ENCODE results near the gene CCNC.

Gene CCNC

GRCh38 chr6:99611148-99611547 is 42.7 kb upstream of the CCNC start:
- no peaks in the 10 kb centered on the region for H3K4me1 ChIP-seq (ENCODE audit: insufficient read depth, low read length, poor library complexity, severe bottlenecking)
- no peak overlapping the region for H2AFZ ChIP-seq (ENCODE audit: low read length)
- H3K79me2 ChIP-seq (ENCODE audit: insufficient read depth, low read length), result no peaks in the 10 kb centered on the region
- no peak for TF ChIP-seq CTCF (conservative IDR thresholded peaks at IDR 0.05; ENCODE audit: low read length)
- no peak for TF ChIP-seq EZH2phosphoT487 (IDR thresholded peaks at IDR 0.05; ENCODE audit: borderline replicate concordance)
- no peaks in the 10 kb centered on the region for H4K20me1 ChIP-seq (ENCODE audit: insufficient read depth, low read length, poor library complexity, severe bottlenecking)
- H3K9me3 ChIP-seq (ENCODE audit: insufficient read depth, low read depth, low read length), result no peaks in the 10 kb centered on the region
- H3K4me3 ChIP-seq (ENCODE audit: low read length, poor library complexity, severe bottlenecking), result no peak overlapping the region
- no peaks in the 10 kb centered on the region for H3K9me2 ChIP-seq (replicated peaks; ENCODE audit: low read depth, low read length)
- H3K27me3 ChIP-seq (ENCODE audit: insufficient read depth, low read length, poor library complexity, severe bottlenecking), result no peaks in the 10 kb centered on the region
- H3K9ac ChIP-seq (ENCODE audit: low read depth, low read length, poor library complexity, severe bottlenecking), result no peak overlapping the region
- no peaks in the 10 kb centered on the region for H3K36me3 ChIP-seq (ENCODE audit: insufficient read depth, low read length)
- no peaks in the 10 kb centered on the region for H3F3A ChIP-seq (ENCODE audit: low read depth)
- H3K4me2 ChIP-seq (ENCODE audit: low read depth, low read length, poor library complexity, severe bottlenecking), result no peak overlapping the region

GRCh38 chr6:99609905-99610489 is 41.5 kb upstream of the CCNC start:
- Histone ChIP-seq H3F3A (ENCODE audit: low read depth) (no peaks in the 10 kb centered on the region), H3K4me2 (ENCODE audit: low read depth, low read length, poor library complexity, severe bottlenecking) (no peak overlapping the region), H3K9ac (ENCODE audit: low read depth, low read length, poor library complexity, severe bottlenecking) (no peak overlapping the region), H3K36me3 (ENCODE audit: insufficient read depth, low read length) (no peaks in the 10 kb centered on the region), H3K4me3 (ENCODE audit: low read length, poor library complexity, severe bottlenecking) (no peak overlapping the region), H3K9me2 (replicated peaks; ENCODE audit: low read depth, low read length) (no peaks in the 10 kb centered on the region), H3K9me3 (ENCODE audit: insufficient read depth, low read depth, low read length) (no peaks in the 10 kb centered on the region), H2AFZ (ENCODE audit: low read length) (0 out of 2 replicates have a peak overlapping the region, but pooled peaks have one; percentile 16), H3K79me2 (ENCODE audit: insufficient read depth, low read length) (no peaks in the 10 kb centered on the region), H4K20me1 (ENCODE audit: insufficient read depth, low read length, poor library complexity, severe bottlenecking) (no peaks in the 10 kb centered on the region), H3K27me3 (ENCODE audit: insufficient read depth, low read length, poor library complexity, severe bottlenecking) (no peaks in the 10 kb centered on the region), H3K4me1 (ENCODE audit: insufficient read depth, low read length, poor library complexity, severe bottlenecking) (no peaks in the 10 kb centered on the region)
- no peak for TF ChIP-seq EZH2phosphoT487 (IDR thresholded peaks at IDR 0.05; ENCODE audit: borderline replicate concordance)
- TF ChIP-seq CTCF (conservative IDR thresholded peaks at IDR 0.05; ENCODE audit: low read length), result no peak

- H3K4me2 ChIP-seq (ENCODE audit: low read depth, low read length, poor library complexity, severe bottlenecking), result no peak overlapping the region
- no peaks in the 10 kb centered on the region for H3K79me2 ChIP-seq (ENCODE audit: insufficient read depth, low read length)
- no peaks in the 10 kb centered on the region for H3K9me3 ChIP-seq (ENCODE audit: insufficient read depth, low read depth, low read length)
- H3K9ac ChIP-seq (ENCODE audit: low read depth, low read length, poor library complexity, severe bottlenecking), result no peak overlapping the region
- TF ChIP-seq EZH2phosphoT487 (IDR thresholded peaks at IDR 0.05; ENCODE audit: borderline replicate concordance) (no peak), CTCF (conservative IDR thresholded peaks at IDR 0.05; ENCODE audit: low read length) (no peak)
- no peaks in the 10 kb centered on the region for H3F3A ChIP-seq (ENCODE audit: low read depth)
- H4K20me1 ChIP-seq (ENCODE audit: insufficient read depth, low read length, poor library complexity, severe bottlenecking), result no peaks in the 10 kb centered on the region
- no peak overlapping the region for H2AFZ ChIP-seq (ENCODE audit: low read length)
- H3K4me3 ChIP-seq (ENCODE audit: low read length, poor library complexity, severe bottlenecking), result no peak overlapping the region
- no peaks in the 10 kb centered on the region for H3K27me3 ChIP-seq (ENCODE audit: insufficient read depth, low read length, poor library complexity, severe bottlenecking)
- H3K9me2 ChIP-seq (replicated peaks; ENCODE audit: low read depth, low read length), result no peaks in the 10 kb centered on the region
- H3K36me3 ChIP-seq (ENCODE audit: insufficient read depth, low read length), result no peaks in the 10 kb centered on the region
- no peaks in the 10 kb centered on the region for H3K4me1 ChIP-seq (ENCODE audit: insufficient read depth, low read length, poor library complexity, severe bottlenecking)
These were observed 40.5 kb upstream of the CCNC start for GRCh38 chr6:99608886-99609482.

All from Loucy (cell line).